Gastrocnemius medialis (tissue), 4 donors: ENCODE measurements around the gene SLC22A31.

Source experiments
- CTCF ChIP-seq, 5 experiments: fragments of 450-650 bp in 3 of 5; fragments of 200-600 bp in 2 of 5; sonication (generic) in 2 of 5; IDR thresholded peaks in 4 of 5; conservative IDR thresholded peaks in 1 of 5; 1 replicate in 4 of 5; 2 replicates in 1 of 5; pipeline ENCODE4 v1.5.1; 2016 to 2019; ENCODE audit warnings: antibody characterized with exemption in 5 of 5, mild to moderate bottlenecking in 3 of 5, moderate library complexity in 3 of 5
- POLR2A ChIP-seq, 2 donors: fragments of 450-650 bp; IDR thresholded peaks; one replicate each; pipeline ENCODE4 v1.6.1; 2017; ENCODE audit warnings: antibody characterized with exemption in 2 of 2, mild to moderate bottlenecking in 2 of 2, moderate library complexity in 2 of 2

- TF ChIP-seq CTCF (IDR thresholded peaks at IDR 0.05 in 4 of 5, conservative IDR thresholded peaks at IDR 0.05 in 1 of 5) (no peak), POLR2A (IDR thresholded peaks at IDR 0.05) (no peak)
Observed at GRCh38 chr16:89248196-89248982, 48.1 kb upstream of the SLC22A31 start.
